H1 (cell line): ENCODE data around the gene ZDHHC11.
"Not testable (repeated sequence)": the region's sequence is repeated elsewhere in the genome, so short reads cannot be mapped to it uniquely, and the experiment has no call there.

Source experiments
- BACH1 ChIP-seq: IDR thresholded peaks from 2 replicates; pipeline ENCODE4 v1.6.1; 2012; ENCODE audit warnings: low read length, improper control_type of control experiment
- CBX5 ChIP-seq: fragments of 300-800, 300-1000 bp; sonication (generic); IDR thresholded peaks from 2 replicates; pipeline ENCODE4 v1.7.1; 2016; ENCODE audit warnings: antibody characterized with exemption, low read length, low read depth
- CTCF ChIP-seq, 3 experiments: IDR thresholded peaks; 1 replicate in 2 of 3; 2 replicates in 1 of 3; pipeline versions ENCODE4 v1.5.1 to v1.6.1; 2011; ENCODE audit warnings: low read length in 3 of 3, mild to moderate bottlenecking in 3 of 3, inconsistent platforms in 2 of 3, low read depth in 1 of 3, moderate library complexity in 1 of 3; ENCODE audit not compliant: insufficient read depth in 1 of 3; ENCODE audit errors: control extremely low read depth in 1 of 3
- EZH2 ChIP-seq: fragments of 200-600 bp; sonication (generic); IDR thresholded peaks from 2 replicates; pipeline ENCODE4 v1.7.1; 2012; ENCODE audit warnings: low read depth, mild to moderate bottlenecking, moderate library complexity, low read length, inconsistent platforms; ENCODE audit not compliant: severe bottlenecking
- POLR2AphosphoS5 ChIP-seq: IDR thresholded peaks from 2 replicates; pipeline ENCODE4 v1.6.1; 2011; ENCODE audit warnings: low read depth, low read length
- RAD21 ChIP-seq, 2 experiments: IDR thresholded peaks in 1 of 2; conservative IDR thresholded peaks in 1 of 2; 2 replicates each; pipeline ENCODE4 v1.6.1; 2011; ENCODE audit warnings: low read depth in 2 of 2, low read length in 2 of 2, improper control_type of control experiment in 1 of 2, inconsistent platforms in 1 of 2, mild to moderate bottlenecking in 1 of 2, moderate library complexity in 1 of 2
- RFX5 ChIP-seq: IDR thresholded peaks from 2 replicates; pipeline ENCODE4 v1.6.1; 2011; ENCODE audit warnings: low read depth, low read length, improper control_type of control experiment, borderline replicate concordance
- TEAD4 ChIP-seq: IDR thresholded peaks from 2 replicates; pipeline ENCODE4 v1.6.1; 2012; ENCODE audit warnings: low read depth, low read length, inconsistent platforms, mixed read lengths
- TF ChIP-seq, protein P1 (sequence below): IDR thresholded peaks from 2 replicates; pipeline ENCODE4 v1.6.1; 2012; ENCODE audit warnings: inconsistent platforms

DNA sequence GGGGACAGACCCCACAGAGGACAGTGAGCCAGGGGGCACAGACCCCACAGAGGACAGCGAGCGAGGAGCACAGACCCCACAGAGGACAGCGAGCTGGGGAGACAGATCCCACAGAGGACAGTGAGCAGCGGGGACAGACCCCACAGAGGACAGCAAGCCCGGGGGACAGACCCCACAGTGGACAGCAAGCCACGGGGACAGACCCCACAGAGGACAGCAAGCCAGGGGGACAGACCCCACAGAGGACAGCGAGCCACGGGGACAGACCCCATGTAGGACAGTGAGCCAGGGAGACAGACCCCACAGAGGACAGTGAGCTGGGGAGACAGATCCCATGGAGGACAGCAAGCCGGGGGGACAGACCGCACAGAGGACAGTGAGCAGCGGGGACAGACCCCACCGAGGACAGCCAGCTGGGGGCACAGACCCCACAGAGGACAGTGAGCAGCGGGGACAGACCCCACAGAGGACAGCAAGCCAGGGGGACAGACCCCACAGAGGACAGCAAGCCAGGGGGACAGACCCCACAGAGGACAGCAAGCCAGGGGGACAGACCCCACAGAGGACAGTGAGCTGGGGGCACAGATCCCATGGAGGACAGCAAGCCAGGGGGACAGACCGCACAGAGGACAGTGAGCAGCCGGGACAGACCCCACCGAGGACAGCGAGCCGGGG, 2.8 kb upstream of the ZDHHC11 start:
- not testable (repeated sequence) for TF ChIP-seq RAD21 (IDR thresholded peaks at IDR 0.05 in 1 of 2, conservative IDR thresholded peaks at IDR 0.05 in 1 of 2; ENCODE audit: low read depth in 2 of 2, low read length in 2 of 2); CBX5; TEAD4; CTCF (IDR thresholded peaks at IDR 0.05; ENCODE audit: control extremely low read depth in 1 of 3, insufficient read depth in 1 of 3, low read depth in 1 of 3, low read length in 3 of 3); POLR2AphosphoS5; RFX5; BACH1; EZH2
- TF ChIP-seq, protein P1, sequence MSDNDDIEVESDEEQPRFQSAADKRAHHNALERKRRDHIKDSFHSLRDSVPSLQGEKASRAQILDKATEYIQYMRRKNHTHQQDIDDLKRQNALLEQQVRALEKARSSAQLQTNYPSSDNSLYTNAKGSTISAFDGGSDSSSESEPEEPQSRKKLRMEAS = not testable (repeated sequence)
